T1000 (cell line): ENCODE data around the gene RICTOR.
"Not testable (repeated sequence)": the region's sequence is repeated elsewhere in the genome, so short reads cannot be mapped to it uniquely, and the experiment has no call there.

Experiments
- DNase-seq: peaks from one replicate; lab custom pipeline; 2025; ENCODE audit warnings: mixed read lengths; lab: John Stamatoyannopoulos, UW

RICTOR gene

GRCh38 chr5:39058178-39058921, 15.8 kb downstream of the RICTOR start:
- no peak for DNase-seq

GRCh38 chr5:39057734-39058133, 16.5 kb downstream of the RICTOR start:
- no peak for DNase-seq

- DNase-seq = no peak
These were observed 18.3 kb downstream of the RICTOR start for GRCh38 chr5:39055768-39056398.

GRCh38 chr5:39055027-39055767, 19.0 kb downstream of the RICTOR start:
- DNase-seq = no peak

- DNase-seq = no peak
These were observed 21.0 kb downstream of the RICTOR start for GRCh38 chr5:39053189-39053588.

- no peak for DNase-seq
These were observed 22.1 kb downstream of the RICTOR start for GRCh38 chr5:39052141-39052540.

GRCh38 chr5:39049315-39049714, 24.9 kb downstream of the RICTOR start:
- DNase-seq = no peak

- DNase-seq = no peak
These were observed 33.3 kb downstream of the RICTOR start for GRCh38 chr5:39040875-39041274.

- DNase-seq = not testable (repeated sequence)
These were observed 39.7 kb downstream of the RICTOR start for GRCh38 chr5:39034493-39034892.

- no peak for DNase-seq
These were observed 43.2 kb downstream of the RICTOR start for GRCh38 chr5:39031041-39031440.

GRCh38 chr5:39025456-39025855, 48.7 kb downstream of the RICTOR start:
- DNase-seq = no peak

GRCh38 chr5:39024884-39025283, 49.3 kb downstream of the RICTOR start:
- no peak for DNase-seq

GRCh38 chr5:39024005-39024404, 50.2 kb downstream of the RICTOR start:
- no peak for DNase-seq

GRCh38 chr5:39023121-39023520, 51.1 kb downstream of the RICTOR start:
- DNase-seq = no peak

GRCh38 chr5:39022151-39022550, 52.0 kb downstream of the RICTOR start:
- no peak for DNase-seq

- DNase-seq = no peak
These were observed 52.8 kb downstream of the RICTOR start for GRCh38 chr5:39021413-39021812.

GRCh38 chr5:39020458-39020857, 53.7 kb downstream of the RICTOR start:
- DNase-seq = no peak

- DNase-seq = no peak
These were observed 54.9 kb downstream of the RICTOR start for GRCh38 chr5:39019254-39019653.

GRCh38 chr5:39017504-39017903, 56.7 kb downstream of the RICTOR start:
- no peak for DNase-seq

- no peak for DNase-seq
These were observed 57.5 kb downstream of the RICTOR start for GRCh38 chr5:39016587-39017275.

- DNase-seq = no peak
These were observed 58.2 kb downstream of the RICTOR start for GRCh38 chr5:39015743-39016586.
